ENCODE data around the gene MMP24.

DNA sequence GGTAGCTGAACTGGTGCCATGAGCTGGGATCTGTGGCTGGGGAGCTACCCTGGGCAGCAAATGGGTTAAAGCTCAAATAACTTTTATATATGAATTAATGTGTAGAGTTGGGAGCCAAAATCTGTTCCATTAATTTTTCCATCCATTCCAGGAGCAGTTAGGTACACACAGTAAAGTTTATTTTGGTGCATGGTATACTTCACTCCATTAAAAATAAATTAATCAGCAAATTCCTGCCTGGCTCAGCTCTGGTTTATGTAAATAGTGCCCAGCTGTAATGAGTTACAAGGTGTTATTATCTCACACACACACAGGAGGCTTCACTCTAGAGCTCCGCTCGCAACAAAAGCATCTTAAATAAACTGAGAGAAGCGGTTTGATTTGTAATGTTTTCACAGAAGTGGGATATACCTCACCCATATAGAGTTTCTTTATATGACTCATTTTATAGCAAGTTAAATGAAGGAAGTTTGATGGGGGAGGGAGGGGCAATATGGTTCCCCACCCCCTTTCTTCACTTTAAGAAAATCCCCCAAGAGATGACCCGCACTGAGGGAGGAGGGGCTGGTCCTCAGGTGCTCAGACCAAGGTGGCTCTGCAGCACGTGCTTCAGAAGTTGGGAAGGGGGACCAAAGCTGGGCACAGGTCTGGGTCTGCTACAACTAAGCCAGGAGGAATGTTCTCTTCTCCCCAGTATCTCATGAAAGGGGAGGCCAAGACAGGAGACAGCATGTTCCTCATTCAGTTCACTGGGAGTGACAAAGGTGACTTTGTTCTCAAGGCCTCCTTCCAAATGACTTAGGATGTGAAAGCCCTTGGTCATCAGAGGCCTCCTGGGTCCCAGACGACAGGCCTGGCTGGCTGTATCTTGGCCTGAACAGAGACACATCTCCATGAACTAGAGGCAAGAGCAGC is 76.2 kb downstream of the MMP24 start:
- TF ChIP-seq, protein P1, sequence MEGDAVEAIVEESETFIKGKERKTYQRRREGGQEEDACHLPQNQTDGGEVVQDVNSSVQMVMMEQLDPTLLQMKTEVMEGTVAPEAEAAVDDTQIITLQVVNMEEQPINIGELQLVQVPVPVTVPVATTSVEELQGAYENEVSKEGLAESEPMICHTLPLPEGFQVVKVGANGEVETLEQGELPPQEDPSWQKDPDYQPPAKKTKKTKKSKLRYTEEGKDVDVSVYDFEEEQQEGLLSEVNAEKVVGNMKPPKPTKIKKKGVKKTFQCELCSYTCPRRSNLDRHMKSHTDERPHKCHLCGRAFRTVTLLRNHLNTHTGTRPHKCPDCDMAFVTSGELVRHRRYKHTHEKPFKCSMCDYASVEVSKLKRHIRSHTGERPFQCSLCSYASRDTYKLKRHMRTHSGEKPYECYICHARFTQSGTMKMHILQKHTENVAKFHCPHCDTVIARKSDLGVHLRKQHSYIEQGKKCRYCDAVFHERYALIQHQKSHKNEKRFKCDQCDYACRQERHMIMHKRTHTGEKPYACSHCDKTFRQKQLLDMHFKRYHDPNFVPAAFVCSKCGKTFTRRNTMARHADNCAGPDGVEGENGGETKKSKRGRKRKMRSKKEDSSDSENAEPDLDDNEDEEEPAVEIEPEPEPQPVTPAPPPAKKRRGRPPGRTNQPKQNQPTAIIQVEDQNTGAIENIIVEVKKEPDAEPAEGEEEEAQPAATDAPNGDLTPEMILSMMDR (IDR thresholded peaks at IDR 0.05): no peak
- TF ChIP-seq POLR2A (IDR thresholded peaks at IDR 0.05): no peak

Data from tibial nerve (tissue), 3 donors.